ENCODE results near the gene LGALS8.

DNA sequence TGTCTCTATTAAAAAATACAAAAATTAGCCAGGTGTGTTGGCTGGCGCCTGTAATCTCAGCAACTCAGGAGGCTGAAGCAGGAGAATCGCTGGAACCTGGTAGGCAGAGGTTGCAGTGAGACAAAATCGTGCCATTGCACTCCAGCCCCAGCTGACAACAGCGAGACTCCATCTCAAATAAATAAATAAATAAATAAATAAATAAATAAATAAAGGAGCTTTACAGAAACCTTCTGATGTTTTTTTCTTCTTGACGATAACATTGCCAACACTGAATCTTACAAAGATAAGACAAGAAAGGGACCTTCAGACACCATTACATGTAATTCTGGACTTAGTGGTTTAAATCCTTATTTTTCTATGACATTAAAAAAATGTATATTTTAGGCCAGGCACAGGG, 47.8 kb upstream of the LGALS8 start:
- TF ChIP-seq EP300 (IDR thresholded peaks at IDR 0.05; ENCODE audit: borderline replicate concordance) (no peak), CREB1 (IDR thresholded peaks at IDR 0.05; ENCODE audit: low read depth) (no peak), REST (IDR thresholded peaks at IDR 0.05; ENCODE audit: low read depth) (no peak), TAF1 (IDR thresholded peaks at IDR 0.05; ENCODE audit: low read depth) (no peak)
- TF ChIP-seq, protein P1, sequence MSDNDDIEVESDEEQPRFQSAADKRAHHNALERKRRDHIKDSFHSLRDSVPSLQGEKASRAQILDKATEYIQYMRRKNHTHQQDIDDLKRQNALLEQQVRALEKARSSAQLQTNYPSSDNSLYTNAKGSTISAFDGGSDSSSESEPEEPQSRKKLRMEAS (IDR thresholded peaks at IDR 0.05), result no peak

Measured in Ishikawa (cell line).